HG03135 (cell line): ENCODE data around the gene PSRC1.

Experiments used
- ATAC-seq: cut with Tn5 transposase; IDR thresholded peaks from one replicate; pipeline ENCODE4 v1.9.1; 2021; ENCODE audit warnings: mild to moderate bottlenecking, moderate library complexity; ENCODE audit not compliant: unreplicated experiment

Gene PSRC1

DNA sequence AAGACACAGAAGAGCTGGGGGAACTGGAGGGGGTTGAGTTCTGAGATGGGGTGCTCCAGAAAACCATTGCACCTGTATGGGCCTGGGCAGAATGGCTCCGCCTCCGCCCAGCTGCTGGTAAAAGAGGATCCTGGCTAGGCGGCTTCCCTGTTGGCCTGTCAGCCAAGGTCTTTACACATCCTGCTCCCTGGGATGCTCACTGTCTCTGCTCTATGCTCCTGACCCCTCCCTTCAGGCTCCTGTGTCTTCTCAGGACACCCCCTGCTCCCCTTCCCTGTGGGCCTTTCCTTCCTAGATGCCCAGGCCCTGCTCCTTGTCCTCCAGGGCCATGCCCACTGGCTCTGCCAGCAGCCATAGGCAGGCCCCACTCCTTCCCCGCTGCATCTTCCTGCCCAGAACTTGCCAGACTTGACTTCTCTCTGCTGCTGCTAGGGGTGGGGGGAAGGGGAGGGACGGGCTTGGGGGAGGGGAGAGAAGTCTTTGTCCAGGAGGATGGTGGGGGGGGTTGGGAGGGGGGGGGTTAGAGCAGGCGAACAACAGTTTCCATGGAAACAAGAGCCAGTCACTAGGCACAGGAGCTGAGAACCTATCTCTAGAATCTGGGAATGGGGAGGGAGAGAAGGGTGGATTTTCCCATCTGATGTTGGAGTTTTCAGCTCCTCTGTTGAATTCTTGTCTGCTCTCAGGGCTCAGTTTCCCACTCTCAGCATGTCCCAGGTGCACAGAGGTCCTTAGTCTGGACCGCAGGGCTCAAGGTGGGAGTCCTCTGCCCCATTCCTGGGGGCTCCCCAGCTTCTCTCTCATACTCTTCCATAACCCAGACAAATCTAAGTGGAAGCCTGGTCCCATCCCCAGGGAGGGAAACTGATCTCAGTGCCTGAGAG, 23.0 kb downstream of the PSRC1 start:
- ATAC-seq, result no peak

DNA sequence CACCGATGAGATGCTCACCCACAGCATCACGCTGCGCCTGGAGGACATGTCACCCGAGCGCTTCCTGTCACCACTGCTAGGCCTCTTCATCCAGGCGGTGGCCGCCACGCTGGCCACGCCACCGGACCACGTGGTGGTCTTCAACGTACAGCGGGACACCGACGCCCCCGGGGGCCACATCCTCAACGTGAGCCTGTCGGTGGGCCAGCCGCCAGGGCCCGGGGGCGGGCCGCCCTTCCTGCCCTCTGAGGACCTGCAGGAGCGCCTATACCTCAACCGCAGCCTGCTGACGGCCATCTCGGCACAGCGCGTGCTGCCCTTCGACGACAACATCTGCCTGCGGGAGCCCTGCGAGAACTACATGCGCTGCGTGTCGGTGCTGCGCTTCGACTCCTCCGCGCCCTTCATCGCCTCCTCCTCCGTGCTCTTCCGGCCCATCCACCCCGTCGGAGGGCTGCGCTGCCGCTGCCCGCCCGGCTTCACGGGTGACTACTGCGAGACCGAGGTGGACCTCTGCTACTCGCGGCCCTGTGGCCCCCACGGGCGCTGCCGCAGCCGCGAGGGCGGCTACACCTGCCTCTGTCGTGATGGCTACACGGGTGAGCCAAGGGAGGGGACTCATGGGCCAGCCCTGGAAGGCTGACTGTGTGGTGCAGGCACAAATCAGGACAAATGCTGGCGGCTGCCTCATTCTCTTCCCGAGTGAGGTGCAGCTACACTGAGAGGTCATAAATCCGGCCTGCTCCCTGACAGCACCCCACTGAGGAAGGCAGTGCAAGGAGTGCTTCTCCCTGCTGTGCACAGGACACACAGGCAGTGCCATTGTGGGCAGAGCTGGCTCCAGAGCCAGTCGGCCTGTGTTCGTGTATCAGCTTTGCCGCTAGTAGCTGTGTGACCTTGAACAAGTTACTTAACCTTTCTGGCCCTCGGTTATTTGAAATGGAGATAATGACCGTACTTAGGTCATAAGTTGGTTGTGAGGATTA, 24.2 kb downstream of the PSRC1 start:
- ATAC-seq, result no peak

DNA sequence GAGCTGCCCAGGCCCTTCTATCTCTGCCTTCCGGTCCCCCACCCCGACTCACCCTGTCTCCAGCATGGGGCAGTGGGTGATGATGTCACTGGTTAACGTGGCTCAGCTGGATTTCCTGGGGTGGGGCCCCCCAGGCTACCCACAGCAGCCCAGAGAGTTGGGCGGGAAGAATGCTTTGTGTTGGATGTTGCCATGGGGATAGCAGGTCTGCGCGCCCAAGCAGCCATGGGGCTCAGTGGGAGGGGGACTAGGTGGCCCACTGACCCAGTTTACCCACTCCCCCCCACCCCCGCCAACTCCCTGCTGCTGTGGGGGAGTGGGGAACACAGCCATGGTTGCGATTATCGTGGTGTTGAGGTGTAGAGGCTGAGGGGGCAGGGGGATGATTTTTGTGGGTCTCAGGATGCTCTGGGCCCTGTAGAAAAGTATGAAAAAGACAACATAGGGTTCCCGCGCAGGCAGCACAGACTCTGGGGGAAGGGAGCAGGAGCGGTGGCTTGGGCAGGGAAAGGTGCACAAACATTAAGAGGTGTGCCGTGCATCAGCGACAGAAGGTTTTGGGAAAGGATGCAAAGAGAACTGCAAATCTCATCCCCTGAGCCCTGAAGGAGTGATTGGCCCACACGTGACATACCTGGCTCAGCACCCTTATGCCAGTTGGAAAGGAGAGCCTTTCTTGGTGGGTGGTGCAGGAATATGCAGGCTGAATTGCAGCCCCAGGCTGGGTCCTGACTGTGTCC, 25.1 kb downstream of the PSRC1 start:
- ATAC-seq, result no peak

DNA sequence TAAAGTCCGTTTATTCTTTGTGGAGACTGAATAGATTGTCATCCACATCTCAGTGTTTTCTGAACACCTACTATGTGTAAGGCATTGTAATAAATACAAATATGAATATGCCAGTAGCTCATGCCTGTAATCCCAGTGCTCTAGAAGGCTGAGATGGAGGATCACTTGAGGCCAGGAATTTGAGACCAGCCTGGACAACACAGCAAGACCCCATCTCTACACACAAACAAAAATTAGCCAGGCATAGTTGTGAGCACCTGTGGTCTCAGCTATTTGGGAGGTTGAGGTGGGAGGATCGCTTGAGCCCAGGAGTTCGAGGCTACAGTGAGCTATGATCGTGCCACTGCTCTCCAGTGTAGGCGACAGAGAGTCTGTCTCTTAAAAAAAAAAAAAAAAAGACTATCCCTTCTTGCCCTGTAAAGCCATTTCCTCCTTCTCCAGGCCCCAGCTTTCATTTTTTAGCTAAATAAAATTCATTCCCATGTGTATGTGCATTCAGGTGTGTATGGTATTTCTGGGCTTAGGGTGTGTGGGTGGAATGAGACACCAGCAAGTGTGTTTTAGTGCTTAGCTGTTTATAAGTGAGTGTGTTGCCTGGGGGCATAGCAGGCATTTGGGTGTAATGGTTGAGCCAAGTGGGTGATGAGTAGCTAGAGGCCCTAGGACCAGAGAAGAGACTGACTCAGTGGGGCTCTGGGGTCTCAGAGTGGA, 25.8 kb downstream of the PSRC1 start:
- no peak for ATAC-seq

DNA sequence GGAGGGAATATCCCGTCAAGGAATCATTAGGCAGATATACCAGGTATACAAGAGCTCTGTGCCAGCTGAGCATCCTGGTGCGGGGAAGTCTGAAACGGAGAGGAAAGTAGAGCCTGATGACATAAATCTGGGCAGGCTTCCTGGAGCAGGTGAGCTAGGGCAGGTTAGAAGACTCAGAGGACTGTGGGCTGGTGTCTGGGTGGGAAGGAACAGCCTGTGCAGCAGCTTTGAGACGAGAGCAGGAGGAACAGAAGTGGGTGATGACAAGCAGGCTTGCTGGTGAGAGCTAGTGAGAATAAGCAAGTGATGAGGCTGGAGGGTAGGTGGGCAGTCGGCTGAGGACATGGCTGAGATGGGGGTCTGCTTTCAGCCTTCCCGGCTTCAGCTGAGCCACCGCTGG, 26.9 kb downstream of the PSRC1 start:
- no peak for ATAC-seq

DNA sequence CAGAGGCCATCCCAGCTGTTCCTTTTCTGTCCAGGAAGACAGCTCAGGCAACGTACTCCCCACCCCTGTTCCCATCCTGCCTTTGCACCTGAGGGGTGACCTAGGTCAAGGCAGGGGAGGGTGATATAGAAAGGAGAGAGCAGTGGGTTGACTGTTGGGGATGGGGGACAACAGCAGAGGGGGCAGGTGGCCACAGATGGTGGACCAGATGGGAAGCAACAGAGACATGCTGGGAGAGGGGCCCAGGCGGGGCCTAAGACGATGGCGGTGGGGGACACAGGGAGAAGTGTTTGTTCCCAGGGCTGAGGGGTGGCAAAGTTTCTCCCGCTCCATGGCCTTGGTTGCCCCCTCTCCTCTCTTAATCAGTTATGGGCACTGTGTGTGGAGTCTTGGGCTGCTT, 27.3 kb downstream of the PSRC1 start:
- no peak for ATAC-seq

DNA sequence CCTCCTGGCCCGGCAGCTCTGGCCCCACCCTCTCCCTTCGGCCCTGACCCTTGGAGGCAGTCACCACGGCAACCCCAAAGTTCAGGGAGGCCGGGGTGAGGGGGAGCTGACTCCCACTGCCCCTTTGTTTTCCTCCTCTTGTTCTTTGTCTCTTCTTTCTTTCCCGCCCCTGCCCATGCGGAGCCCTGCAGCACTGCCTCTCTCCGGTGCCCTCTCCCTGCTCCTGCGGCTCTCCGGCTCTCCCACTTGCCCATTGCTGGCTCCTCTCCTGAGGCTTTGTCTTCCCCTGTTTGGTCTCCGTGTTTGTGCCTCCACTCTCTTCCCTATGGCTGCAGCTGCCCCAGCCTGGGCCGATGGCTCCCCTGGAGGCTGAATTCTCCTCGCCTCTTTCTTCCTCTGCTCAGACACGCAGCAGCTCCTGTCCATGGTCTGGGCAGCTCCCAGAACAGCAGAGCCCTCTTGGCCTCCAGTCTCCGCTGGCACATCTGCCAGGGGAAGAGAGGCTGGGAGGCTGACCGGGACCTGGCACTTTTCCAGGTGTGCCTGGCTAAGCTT, 27.8 kb downstream of the PSRC1 start:
- no peak for ATAC-seq

DNA sequence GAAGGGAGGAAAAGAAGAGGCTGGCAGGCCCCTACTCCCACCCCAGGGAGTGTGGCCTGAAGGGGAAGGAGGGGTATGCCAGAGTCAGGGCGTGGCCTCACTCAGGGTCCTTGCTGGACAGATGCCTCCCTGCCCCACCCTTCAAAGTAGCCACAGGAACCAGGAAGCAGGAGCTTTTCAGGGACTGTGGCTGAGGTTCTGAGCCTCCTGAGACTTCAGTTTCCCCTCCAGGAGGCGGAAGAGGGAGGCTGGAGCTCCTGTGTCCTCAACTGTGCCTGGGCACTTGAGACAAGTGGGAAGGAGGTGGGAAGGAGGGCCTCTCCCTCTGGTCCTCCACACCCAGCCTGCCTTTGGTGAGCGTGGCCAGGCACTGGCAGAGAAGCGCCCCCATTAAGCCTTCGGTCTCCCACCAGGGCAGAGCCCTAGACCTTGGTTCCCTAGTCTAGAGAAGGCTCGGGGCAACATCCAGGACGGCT, 28.3 kb downstream of the PSRC1 start:
- ATAC-seq, result no peak

DNA sequence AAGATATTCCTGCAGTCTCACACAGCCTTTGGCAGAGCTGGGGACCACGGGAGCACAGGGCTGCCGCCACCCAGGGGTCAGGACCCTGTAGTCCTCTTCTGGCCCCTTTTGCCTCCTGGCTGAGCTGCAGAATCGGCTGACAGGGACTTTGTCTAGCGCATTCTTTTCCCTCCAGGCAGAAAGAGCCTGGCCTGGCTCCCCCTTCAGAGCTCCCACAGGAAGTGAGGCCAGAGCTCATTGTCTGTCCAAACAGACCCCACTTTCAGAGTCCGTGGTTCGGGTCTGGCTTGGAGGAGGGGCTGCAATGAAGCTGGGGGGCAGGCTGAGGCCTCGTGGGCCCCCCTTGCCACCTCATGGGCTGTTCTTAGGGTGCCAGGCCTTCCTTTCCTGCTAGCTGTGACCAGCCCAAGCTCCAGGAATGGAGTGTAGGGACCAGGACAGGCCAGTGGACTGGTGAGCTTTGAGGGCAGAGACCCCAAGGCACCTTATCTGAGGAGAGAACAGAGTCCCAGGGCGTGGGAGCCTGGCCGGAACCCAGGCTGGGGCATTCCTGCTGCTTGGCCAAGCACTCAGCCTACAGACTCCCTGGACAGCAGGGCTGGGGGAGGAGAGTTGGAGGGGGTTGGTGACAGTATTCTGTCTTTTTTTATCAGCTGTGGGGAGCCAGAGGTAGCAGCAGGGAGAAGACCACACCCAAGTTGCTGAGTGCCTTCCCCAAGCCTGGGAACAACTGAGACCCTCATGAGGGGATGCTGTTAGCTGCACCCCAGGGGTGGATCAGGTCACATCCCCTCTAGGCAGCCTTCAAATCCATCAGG, 28.9 kb downstream of the PSRC1 start:
- ATAC-seq, result no peak

DNA sequence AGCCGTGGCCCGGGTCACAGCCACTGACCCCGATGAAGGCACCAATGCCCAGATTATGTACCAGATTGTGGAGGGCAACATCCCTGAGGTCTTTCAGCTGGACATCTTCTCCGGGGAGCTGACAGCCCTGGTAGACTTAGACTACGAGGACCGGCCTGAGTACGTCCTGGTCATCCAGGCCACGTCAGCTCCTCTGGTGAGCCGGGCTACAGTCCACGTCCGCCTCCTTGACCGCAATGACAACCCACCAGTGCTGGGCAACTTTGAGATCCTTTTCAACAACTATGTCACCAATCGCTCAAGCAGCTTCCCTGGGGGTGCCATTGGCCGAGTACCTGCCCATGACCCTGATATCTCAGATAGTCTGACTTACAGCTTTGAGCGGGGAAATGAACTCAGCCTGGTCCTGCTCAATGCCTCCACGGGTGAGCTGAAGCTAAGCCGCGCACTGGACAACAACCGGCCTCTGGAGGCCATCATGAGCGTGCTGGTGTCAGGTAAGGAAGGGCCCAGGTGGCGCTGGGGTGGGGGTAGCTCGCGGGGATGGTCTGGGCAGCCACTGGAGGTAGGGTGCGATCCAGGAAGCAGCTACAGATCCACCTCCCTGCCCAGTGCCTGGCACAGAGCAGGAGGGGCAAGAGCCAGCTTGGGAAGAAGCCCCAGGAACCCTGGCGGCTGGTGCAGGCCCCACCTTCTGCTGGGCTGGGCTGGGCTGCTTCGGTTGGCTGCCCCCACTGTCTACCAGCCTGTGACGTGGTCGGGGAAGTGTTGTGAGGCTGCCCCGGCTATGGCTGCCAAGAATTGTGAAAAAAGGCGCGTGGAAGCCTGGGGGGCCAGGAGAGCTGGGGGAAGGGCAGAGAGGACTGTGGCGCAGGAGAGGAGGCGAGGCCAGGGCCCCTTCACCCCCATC, 29.8 kb downstream of the PSRC1 start:
- ATAC-seq, result no peak

DNA sequence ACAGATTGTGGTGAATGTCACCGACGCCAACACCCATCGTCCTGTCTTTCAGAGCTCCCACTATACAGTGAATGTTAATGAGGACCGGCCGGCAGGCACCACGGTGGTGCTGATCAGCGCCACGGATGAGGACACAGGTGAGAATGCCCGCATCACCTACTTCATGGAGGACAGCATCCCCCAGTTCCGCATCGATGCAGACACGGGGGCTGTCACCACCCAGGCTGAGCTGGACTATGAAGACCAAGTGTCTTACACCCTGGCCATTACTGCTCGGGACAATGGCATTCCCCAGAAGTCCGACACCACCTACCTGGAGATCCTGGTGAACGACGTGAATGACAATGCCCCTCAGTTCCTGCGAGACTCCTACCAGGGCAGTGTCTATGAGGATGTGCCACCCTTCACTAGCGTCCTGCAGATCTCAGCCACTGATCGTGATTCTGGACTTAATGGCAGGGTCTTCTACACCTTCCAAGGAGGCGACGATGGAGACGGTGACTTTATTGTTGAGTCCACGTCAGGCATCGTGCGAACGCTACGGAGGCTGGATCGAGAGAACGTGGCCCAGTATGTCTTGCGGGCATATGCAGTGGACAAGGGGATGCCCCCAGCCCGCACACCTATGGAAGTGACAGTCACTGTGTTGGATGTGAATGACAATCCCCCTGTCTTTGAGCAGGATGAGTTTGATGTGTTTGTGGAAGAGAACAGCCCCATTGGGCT, 30.6 kb downstream of the PSRC1 start:
- ATAC-seq, result no peak

DNA sequence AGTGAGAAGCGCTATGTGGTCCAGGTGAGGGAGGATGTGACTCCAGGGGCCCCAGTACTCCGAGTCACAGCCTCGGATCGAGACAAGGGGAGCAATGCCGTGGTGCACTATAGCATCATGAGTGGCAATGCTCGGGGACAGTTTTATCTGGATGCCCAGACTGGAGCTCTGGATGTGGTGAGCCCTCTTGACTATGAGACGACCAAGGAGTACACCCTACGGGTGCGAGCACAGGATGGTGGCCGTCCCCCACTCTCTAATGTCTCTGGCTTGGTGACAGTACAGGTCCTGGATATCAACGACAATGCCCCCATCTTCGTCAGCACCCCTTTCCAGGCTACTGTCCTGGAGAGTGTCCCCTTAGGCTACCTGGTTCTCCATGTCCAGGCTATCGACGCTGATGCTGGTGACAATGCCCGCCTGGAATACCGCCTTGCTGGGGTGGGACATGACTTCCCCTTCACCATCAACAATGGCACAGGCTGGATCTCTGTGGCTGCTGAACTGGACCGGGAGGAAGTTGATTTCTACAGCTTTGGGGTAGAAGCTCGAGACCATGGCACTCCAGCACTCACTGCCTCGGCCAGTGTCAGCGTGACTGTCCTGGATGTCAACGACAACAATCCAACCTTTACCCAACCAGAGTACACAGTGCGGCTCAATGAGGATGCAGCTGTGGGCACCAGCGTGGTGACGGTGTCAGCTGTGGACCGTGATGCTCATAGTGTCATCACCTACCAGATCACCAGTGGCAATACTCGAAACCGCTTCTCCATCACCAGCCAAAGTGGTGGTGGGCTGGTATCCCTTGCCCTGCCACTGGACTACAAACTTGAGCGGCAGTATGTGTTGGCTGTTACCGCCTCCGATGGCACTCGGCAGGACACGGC, 31.4 kb downstream of the PSRC1 start:
- no peak for ATAC-seq

DNA sequence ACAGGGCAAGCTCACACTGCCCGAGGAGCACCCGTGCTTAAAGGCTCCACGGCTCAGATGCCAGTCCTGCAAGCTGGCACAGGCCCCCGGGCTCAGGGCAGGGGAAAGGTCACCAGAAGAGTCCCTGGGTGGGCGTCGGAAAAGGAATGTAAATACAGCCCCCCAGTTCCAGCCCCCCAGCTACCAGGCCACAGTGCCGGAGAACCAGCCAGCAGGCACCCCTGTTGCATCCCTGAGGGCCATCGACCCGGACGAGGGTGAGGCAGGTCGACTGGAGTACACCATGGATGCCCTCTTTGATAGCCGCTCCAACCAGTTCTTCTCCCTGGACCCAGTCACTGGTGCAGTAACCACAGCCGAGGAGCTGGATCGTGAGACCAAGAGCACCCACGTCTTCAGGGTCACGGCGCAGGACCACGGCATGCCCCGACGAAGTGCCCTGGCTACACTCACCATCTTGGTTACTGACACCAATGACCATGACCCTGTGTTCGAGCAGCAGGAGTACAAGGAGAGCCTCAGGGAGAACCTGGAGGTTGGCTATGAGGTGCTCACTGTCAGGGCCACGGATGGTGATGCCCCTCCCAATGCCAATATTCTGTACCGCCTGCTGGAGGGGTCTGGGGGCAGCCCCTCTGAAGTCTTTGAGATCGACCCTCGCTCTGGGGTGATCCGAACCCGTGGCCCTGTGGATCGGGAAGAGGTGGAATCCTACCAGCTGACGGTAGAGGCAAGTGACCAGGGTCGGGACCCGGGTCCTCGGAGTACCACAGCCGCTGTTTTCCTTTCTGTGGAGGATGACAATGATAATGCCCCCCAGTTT, 32.3 kb downstream of the PSRC1 start:
- ATAC-seq, result no peak

DNA sequence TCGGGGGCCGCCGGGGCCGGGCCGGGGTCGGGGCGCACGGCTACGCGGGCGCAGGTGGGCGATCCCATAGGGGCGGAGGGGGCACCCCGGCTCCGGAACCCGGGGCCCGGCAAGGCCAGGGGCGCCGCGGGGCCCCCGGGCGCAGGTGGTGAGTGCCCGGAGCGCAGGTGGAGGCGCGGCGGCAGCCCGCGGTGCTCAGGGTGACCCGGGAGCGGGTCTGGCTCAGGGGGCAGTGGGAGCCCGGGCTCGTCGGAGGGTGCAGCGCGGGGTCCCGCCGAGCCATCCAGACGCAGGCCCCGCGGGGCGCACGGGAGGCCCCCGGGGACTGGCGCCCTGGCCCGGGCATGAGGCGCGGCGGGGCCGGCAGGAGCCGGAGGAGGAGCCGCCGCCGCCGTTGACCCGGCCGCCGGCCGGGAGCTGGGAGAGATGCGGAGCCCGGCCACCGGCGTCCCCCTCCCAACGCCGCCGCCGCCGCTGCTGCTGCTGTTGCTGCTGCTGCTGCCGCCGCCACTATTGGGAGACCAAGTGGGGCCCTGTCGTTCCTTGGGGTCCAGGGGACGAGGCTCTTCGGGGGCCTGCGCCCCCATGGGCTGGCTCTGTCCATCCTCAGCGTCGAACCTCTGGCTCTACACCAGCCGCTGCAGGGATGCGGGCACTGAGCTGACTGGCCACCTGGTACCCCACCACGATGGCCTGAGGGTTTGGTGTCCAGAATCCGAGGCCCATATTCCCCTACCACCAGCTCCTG, 33.1 kb downstream of the PSRC1 start:
- peak; percentile 34 for ATAC-seq
